ACC112 (cell line): ENCODE measurements around the gene CCDC134.
A peak's percentile ranks its signal among the peaks of the same experiment; 100 is the strongest.
"Not testable (repeated sequence)": the region's sequence is repeated elsewhere in the genome, so short reads cannot be mapped to it uniquely, and the experiment has no call there.

Experiments used
- H2AFZ ChIP-seq: fragments of 200-600 bp; sonication (generic); one replicate; pipeline ENCODE4 v1.6.0; 2017; ENCODE audit warnings: antibody characterized with exemption, low read length; ENCODE audit not compliant: unreplicated experiment
- H3K27ac ChIP-seq: fragments of 200-600 bp; sonication (generic); 2 replicates; pipeline ENCODE4 v1.5.1; 2014; ENCODE audit warnings: low read depth, mild to moderate bottlenecking, antibody characterized with exemption, low read length, moderate library complexity
- H3K27me3 ChIP-seq: fragments of 200-600 bp; sonication (generic); 2 replicates; pipeline ENCODE4 v1.6.1; 2014; ENCODE audit warnings: mild to moderate bottlenecking, antibody characterized with exemption, low read length, moderate library complexity, mixed read lengths; ENCODE audit not compliant: insufficient read depth
- H3K36me3 ChIP-seq: fragments of 200-600 bp; sonication (generic); 2 replicates; pipeline ENCODE4 v1.6.1; 2016; ENCODE audit warnings: mild to moderate bottlenecking, antibody characterized with exemption, low read length, moderate library complexity, mixed read lengths; ENCODE audit not compliant: insufficient read depth
- H3K4me1 ChIP-seq: fragments of 200-600 bp; sonication (generic); one replicate; pipeline ENCODE4 v1.6.1; 2016; ENCODE audit warnings: low read length, mixed read lengths; ENCODE audit not compliant: insufficient read depth, unreplicated experiment, control insufficient read depth
- H3K4me3 ChIP-seq: fragments of 200-600 bp; sonication (generic); 2 replicates; pipeline ENCODE4 v1.5.1; 2014; ENCODE audit warnings: mild to moderate bottlenecking, low read depth, low read length
- H3K79me2 ChIP-seq: fragments of 200-600 bp; sonication (generic); one replicate; pipeline ENCODE4 v1.6.0; 2016; ENCODE audit warnings: low read length; ENCODE audit not compliant: control insufficient read depth, unreplicated experiment, insufficient read depth

Gene CCDC134

GRCh38 chr22:41834005-41834944, 33.8 kb downstream of the CCDC134 start:
- H3K4me1 ChIP-seq, result no peaks in the 10 kb centered on the region
- no peaks in the 10 kb centered on the region for H3K36me3 ChIP-seq
- peaks cover 21% of the 10 kb centered on the region for H3K79me2 ChIP-seq
- H3K4me3 ChIP-seq, result peak overlapping the region; percentile 82
- H2AFZ ChIP-seq, result no peak overlapping the region
- H3K27ac ChIP-seq, result no peak overlapping the region
- H3K27me3 ChIP-seq, result no peaks in the 10 kb centered on the region

GRCh38 chr22:41835462-41835861, 35.0 kb downstream of the CCDC134 start:
- H3K4me1 ChIP-seq, H3K4me3 ChIP-seq, H2AFZ ChIP-seq, H3K27me3 ChIP-seq, H3K36me3 ChIP-seq, H3K27ac ChIP-seq: not testable (repeated sequence)
- H3K79me2 ChIP-seq, result peaks cover 23% of the 10 kb centered on the region

GRCh38 chr22:41836551-41836950, 36.1 kb downstream of the CCDC134 start:
- Histone ChIP-seq H3K4me3 (no peak overlapping the region), H3K36me3 (no peaks in the 10 kb centered on the region), H3K79me2 (peaks cover 23% of the 10 kb centered on the region), H2AFZ (no peak overlapping the region), H3K27ac (no peak overlapping the region), H3K27me3 (no peaks in the 10 kb centered on the region), H3K4me1 (no peaks in the 10 kb centered on the region)

GRCh38 chr22:41838842-41839618, 38.6 kb downstream of the CCDC134 start:
- no peak overlapping the region for H2AFZ ChIP-seq
- H3K36me3 ChIP-seq, result no peaks in the 10 kb centered on the region
- no peaks in the 10 kb centered on the region for H3K4me1 ChIP-seq
- peaks cover 33% of the 10 kb centered on the region for H3K79me2 ChIP-seq
- no peak overlapping the region for H3K27ac ChIP-seq
- no peak overlapping the region for H3K4me3 ChIP-seq
- H3K27me3 ChIP-seq, result no peaks in the 10 kb centered on the region

GRCh38 chr22:41840216-41840615, 39.7 kb downstream of the CCDC134 start:
- Histone ChIP-seq H3K4me1 (no peaks in the 10 kb centered on the region), H3K79me2 (peaks cover 33% of the 10 kb centered on the region), H3K27ac (no peak overlapping the region), H2AFZ (no peak overlapping the region), H3K27me3 (no peaks in the 10 kb centered on the region), H3K36me3 (no peaks in the 10 kb centered on the region), H3K4me3 (no peak overlapping the region)

- Histone ChIP-seq H3K27ac (no peak overlapping the region), H3K79me2 (peaks cover 37% of the 10 kb centered on the region), H3K4me1 (no peaks in the 10 kb centered on the region), H2AFZ (no peak overlapping the region), H3K4me3 (no peak overlapping the region), H3K36me3 (no peaks in the 10 kb centered on the region), H3K27me3 (no peaks in the 10 kb centered on the region)
Observed at GRCh38 chr22:41841085-41841712, 40.7 kb downstream of the CCDC134 start.

GRCh38 chr22:41842996-41843970, 42.8 kb downstream of the CCDC134 start:
- Histone ChIP-seq H3K36me3 (no peaks in the 10 kb centered on the region), H3K4me1 (no peaks in the 10 kb centered on the region)

GRCh38 chr22:41844036-41844435, 43.6 kb downstream of the CCDC134 start:
- H3K27ac ChIP-seq, result no peak overlapping the region
- peaks cover 41% of the 10 kb centered on the region for H3K79me2 ChIP-seq
- H3K27me3 ChIP-seq, result no peaks in the 10 kb centered on the region
- H2AFZ ChIP-seq, result no peak overlapping the region
- H3K4me3 ChIP-seq, result no peak overlapping the region
- no peaks in the 10 kb centered on the region for H3K4me1 ChIP-seq
- no peaks in the 10 kb centered on the region for H3K36me3 ChIP-seq

More at GRCh38 chr22:41842996-41843970, 42.8 kb downstream of the CCDC134 start:
- Histone ChIP-seq H3K4me3 (no peak overlapping the region), H2AFZ (no peak overlapping the region), H3K79me2 (peaks cover 40% of the 10 kb centered on the region), H3K27me3 (no peaks in the 10 kb centered on the region), H3K27ac (no peak overlapping the region)

- Histone ChIP-seq H3K27me3 (no peaks in the 10 kb centered on the region), H3K79me2 (peaks cover 39% of the 10 kb centered on the region), H3K4me3 (no peak overlapping the region), H2AFZ (no peak overlapping the region), H3K27ac (no peak overlapping the region), H3K4me1 (no peaks in the 10 kb centered on the region), H3K36me3 (no peaks in the 10 kb centered on the region)
Observed at GRCh38 chr22:41844513-41844912, 44.0 kb downstream of the CCDC134 start.
